CD14-positive monocyte (primary cell): ENCODE results near the gene IER5L. TPM values are rescaled to one million over a fixed set of nuclear protein-coding genes. Genes with fewer than 3 reads are reported as not detected.
A peak's percentile ranks its signal among the peaks of the same experiment; 100 is the strongest.

Experiments used
- DNase-seq, 3 donors: peaks; one replicate each; pipeline ENCODE4 v3.0.0-alpha.2; 2011 to 2022
- H2AFZ ChIP-seq: 2 replicates; pipeline ENCODE4 v1.6.0; 2012; ENCODE audit warnings: mild to moderate bottlenecking, low read depth, low read length, inconsistent platforms; ENCODE audit not compliant: insufficient read depth, poor library complexity, severe bottlenecking
- H3K27ac ChIP-seq, 2 donors: 1 replicate in 1 of 2; 2 replicates in 1 of 2; pipeline ENCODE4 v1.5.1; 2012 to 2013; ENCODE audit warnings: low read length in 2 of 2, control low read depth in 1 of 2, inconsistent platforms in 1 of 2, low read depth in 1 of 2, mild to moderate bottlenecking in 1 of 2
- H3K27me3 ChIP-seq, 2 donors: one replicate each; pipeline versions ENCODE4 v1.6.0 to v1.6.1; 2011 to 2013; ENCODE audit warnings: low read length in 2 of 2; ENCODE audit not compliant: control insufficient read depth in 2 of 2, insufficient read depth in 2 of 2
- H3K36me3 ChIP-seq, 2 donors: replicated peaks in 1 of 2; 1 replicate in 1 of 2; 2 replicates in 1 of 2; pipeline versions ENCODE4 v1.5.1 to v1.6.1; 2012 to 2013; ENCODE audit warnings: low read length in 2 of 2, control low read depth in 1 of 2, inconsistent platforms in 1 of 2, mild to moderate bottlenecking in 1 of 2; ENCODE audit not compliant: insufficient read depth in 2 of 2, control insufficient read depth in 1 of 2
- H3K4me1 ChIP-seq, 2 donors: 1 replicate in 1 of 2; 2 replicates in 1 of 2; pipeline versions ENCODE4 v1.5.1 to v1.6.1; 2012 to 2013; ENCODE audit warnings: low read length in 2 of 2, control low read depth in 1 of 2, inconsistent platforms in 1 of 2, mild to moderate bottlenecking in 1 of 2, moderate library complexity in 1 of 2; ENCODE audit not compliant: insufficient read depth in 2 of 2, control insufficient read depth in 1 of 2
- H3K4me2 ChIP-seq: replicated peaks from 2 replicates; pipeline ENCODE3; 2012; ENCODE audit warnings: low read length, moderate library complexity, mild to moderate bottlenecking; ENCODE audit not compliant: poor library complexity, severe bottlenecking; ENCODE audit errors: extremely low read depth
- H3K4me3 ChIP-seq, 3 experiments: fragments of 200-600 bp in 1 of 3; sonication (generic) in 1 of 3; replicated peaks in 1 of 3; 1 replicate in 2 of 3; 2 replicates in 1 of 3; pipeline ENCODE4 v1.5.1; 2011 to 2013; ENCODE audit warnings: low read length in 3 of 3, mild to moderate bottlenecking in 3 of 3, control low read depth in 2 of 3, low read depth in 2 of 3, inconsistent platforms in 1 of 3, moderate library complexity in 1 of 3
- H3K79me2 ChIP-seq: 2 replicates; pipeline ENCODE4 v1.6.0; 2012; ENCODE audit warnings: mild to moderate bottlenecking, control low read depth, inconsistent platforms, low read length, moderate library complexity; ENCODE audit not compliant: insufficient read depth
- H3K9ac ChIP-seq: 2 replicates; pipeline ENCODE4 v1.6.0; 2017; ENCODE audit warnings: low read length, mild to moderate bottlenecking; ENCODE audit not compliant: insufficient read depth, poor library complexity, severe bottlenecking
- H3K9me3 ChIP-seq, 2 donors: replicated peaks in 1 of 2; 1 replicate in 1 of 2; 2 replicates in 1 of 2; pipeline versions ENCODE4 v1.5.1 to v1.6.1; 2012 to 2013; ENCODE audit warnings: low read length in 2 of 2, control low read depth in 1 of 2; ENCODE audit not compliant: control insufficient read depth in 1 of 2, insufficient read depth in 1 of 2
- H4K20me1 ChIP-seq: 2 replicates; pipeline ENCODE4 v1.6.0; 2012; ENCODE audit warnings: mild to moderate bottlenecking, low read length, control low read depth, moderate library complexity; ENCODE audit not compliant: insufficient read depth
- H3K27ac Mint-ChIP-seq, 7 donors: one replicate each; pipeline ENCODE4 v1.8.0; 2020; ENCODE audit warnings: mild to moderate bottlenecking in 7 of 7, mixed read lengths in 7 of 7, moderate library complexity in 6 of 7, inconsistent platforms in 2 of 7
- H3K27me3 Mint-ChIP-seq, 3 donors: one replicate each; pipeline ENCODE4 v1.8.0; 2021 to 2022; ENCODE audit warnings: low read depth in 3 of 3, mild to moderate bottlenecking in 3 of 3, mixed read lengths in 3 of 3, moderate library complexity in 3 of 3, inconsistent platforms in 1 of 3
- H3K36me3 Mint-ChIP-seq, 2 donors: one replicate each; pipeline ENCODE4 v1.8.0; 2020; ENCODE audit warnings: mixed read lengths in 2 of 2, inconsistent platforms in 1 of 2, mild to moderate bottlenecking in 1 of 2
- H3K4me1 Mint-ChIP-seq: one replicate; pipeline ENCODE4 v1.8.0; 2020; ENCODE audit warnings: mild to moderate bottlenecking, mixed read lengths
- H3K4me3 Mint-ChIP-seq, 2 donors: one replicate each; pipeline ENCODE4 v1.8.0; 2020; ENCODE audit warnings: mild to moderate bottlenecking in 2 of 2, mixed read lengths in 2 of 2, moderate library complexity in 1 of 2
- H3K9me3 Mint-ChIP-seq, 7 donors: one replicate each; pipeline ENCODE4 v1.8.0; 2020 to 2022; ENCODE audit warnings: mixed read lengths in 7 of 7, mild to moderate bottlenecking in 6 of 7, moderate library complexity in 6 of 7, inconsistent platforms in 2 of 7
- WGBS: methylation state at CpG from one replicate; pipeline ENCODE4 v1.1.5; 2013; ENCODE audit warnings: missing lambda C conversion rate; ENCODE audit not compliant: insufficient coverage; 5-methylcytosine and 5-hydroxymethylcytosine counted together
- intact Hi-C, 2 donors: fragments of 100-400 bp; cut with micrococcal nuclease; formaldehyde crosslinking; loops; one replicate each; pipeline versions ENCODE4 v1.15.0 to v1.15.1; 2023
- polyA plus RNA-seq, 3 donors: library from polyadenylated mRNA; depleted of rRNA in 1 of 3; unstranded in 2 of 3; stranded (reverse) in 1 of 3; fragments of 300-500 nt in 2 of 3; fragments of >200 nt in 1 of 3; fragmentation: Illumina TruSeq in 2 of 3; gene quantifications; 1 replicate in 2 of 3; 2 replicates in 1 of 3; pipeline ENCODE4 v1.2.3, GENCODE V29; 2012 to 2021
- TF ChIP-seq, protein P1 (sequence below): fragments of 200-600 bp; IDR thresholded peaks from one replicate; pipeline ENCODE4 v1.8.0; 2022; ENCODE audit warnings: antibody characterized with exemption, mild to moderate bottlenecking

IER5L gene
- polyA plus RNA-seq, 3 donors: 0.36 to 15.5 (median 0.79) TPM

- peaks cover 26% of the 10 kb centered on the region for H3K4me1 Mint-ChIP-seq
- Histone ChIP-seq H3K36me3 (no peaks in the 10 kb centered on the region), H3K4me2 (peak overlapping the region; percentile 98), H3K79me2 (peaks cover 14% of the 10 kb centered on the region), H3K4me3 (peak overlapping the region; percentile 70 to 98 (median 82)), H3K9me3 (no peaks in the 10 kb centered on the region), H3K27me3 (peaks cover 0 to 12% of the 10 kb centered on the region in 2 donors), H2AFZ (peak overlapping the region; percentile 86), H4K20me1 (peaks cover 17% of the 10 kb centered on the region), H3K4me1 (peaks cover 35 to 47% of the 10 kb centered on the region in 2 donors), H3K9ac (peak overlapping the region; percentile 73), H3K27ac (peak overlapping the region; percentile 61 to 88)
- no peaks in the 10 kb centered on the region for H3K36me3 Mint-ChIP-seq
- intact Hi-C loops: loop anchor here (2.0 to 10.0 kb wide), 6 partner anchors 32 to 452 kb away; partner anchors contain the start of gene NTMT1 (in 1 of the 2)
- TF ChIP-seq, protein P1, sequence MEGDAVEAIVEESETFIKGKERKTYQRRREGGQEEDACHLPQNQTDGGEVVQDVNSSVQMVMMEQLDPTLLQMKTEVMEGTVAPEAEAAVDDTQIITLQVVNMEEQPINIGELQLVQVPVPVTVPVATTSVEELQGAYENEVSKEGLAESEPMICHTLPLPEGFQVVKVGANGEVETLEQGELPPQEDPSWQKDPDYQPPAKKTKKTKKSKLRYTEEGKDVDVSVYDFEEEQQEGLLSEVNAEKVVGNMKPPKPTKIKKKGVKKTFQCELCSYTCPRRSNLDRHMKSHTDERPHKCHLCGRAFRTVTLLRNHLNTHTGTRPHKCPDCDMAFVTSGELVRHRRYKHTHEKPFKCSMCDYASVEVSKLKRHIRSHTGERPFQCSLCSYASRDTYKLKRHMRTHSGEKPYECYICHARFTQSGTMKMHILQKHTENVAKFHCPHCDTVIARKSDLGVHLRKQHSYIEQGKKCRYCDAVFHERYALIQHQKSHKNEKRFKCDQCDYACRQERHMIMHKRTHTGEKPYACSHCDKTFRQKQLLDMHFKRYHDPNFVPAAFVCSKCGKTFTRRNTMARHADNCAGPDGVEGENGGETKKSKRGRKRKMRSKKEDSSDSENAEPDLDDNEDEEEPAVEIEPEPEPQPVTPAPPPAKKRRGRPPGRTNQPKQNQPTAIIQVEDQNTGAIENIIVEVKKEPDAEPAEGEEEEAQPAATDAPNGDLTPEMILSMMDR: no peak
- H3K27me3 Mint-ChIP-seq: peaks cover 9 to 22% (median 15%) of the 10 kb centered on the region in 3 donors
- DNase-seq: peak in 1 of 3 donors; percentile 41
- peaks cover 0 to 1% (median 0%) of the 10 kb centered on the region in 7 donors for H3K9me3 Mint-ChIP-seq
- WGBS: under 1% methylated on average over 19 of the region's 53 CpGs
- H3K27ac Mint-ChIP-seq: peak overlapping the region; percentile 82 to 93 (median 92)
- peak overlapping the region; percentile 92 to 94 for H3K4me3 Mint-ChIP-seq
Measured at GRCh38 chr9:129174724-129175514, 3.1 kb downstream of the IER5L start.

DNA sequence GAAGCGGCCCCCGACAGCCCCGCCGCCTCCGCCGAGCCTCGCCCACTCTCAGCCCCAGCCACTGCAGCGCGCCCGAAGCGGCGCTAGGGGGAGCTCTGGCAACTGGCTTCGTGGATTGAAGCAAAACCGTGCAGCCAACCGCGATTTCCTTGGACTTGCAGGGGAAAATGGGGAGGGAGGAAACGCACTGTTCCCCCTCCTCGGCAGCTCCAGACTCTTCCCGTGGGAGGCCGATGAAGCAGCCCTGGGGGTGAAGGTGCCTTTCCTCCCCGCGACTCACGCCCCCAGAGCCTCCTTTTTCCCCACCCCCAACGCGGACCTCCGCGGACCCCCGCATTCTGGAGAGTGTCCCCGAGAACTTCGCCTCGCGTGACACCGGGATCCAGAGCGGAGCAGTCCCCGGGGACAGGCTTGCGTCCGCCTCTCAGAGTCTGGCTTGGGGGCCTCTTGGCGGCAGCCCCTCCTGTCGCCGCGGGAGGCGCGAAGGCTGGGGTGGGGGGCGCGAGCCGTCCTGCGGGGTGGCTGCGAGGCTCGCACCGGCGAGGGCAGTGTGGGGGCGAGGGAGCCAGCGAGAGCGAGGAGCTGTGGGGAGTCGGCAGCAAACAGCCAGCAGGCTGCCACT lies 3.8 kb downstream of the IER5L start:
- intact Hi-C loops: loop anchor here (2.0 to 10.0 kb wide), 2 partner anchors 31 to 151 kb away; no protein-coding TSS in a partner anchor
- TF ChIP-seq, protein P1: peak; percentile 96
- DNase-seq: peak; percentile 72 to 80 (median 77)
- H3K27ac Mint-ChIP-seq: peak overlapping the region in 5 of 7 donors; percentile 55 to 83 (median 77)
- 0% methylated on average over 38 of the region's 55 CpGs for WGBS
- peak overlapping the region; percentile 91 to 94 for H3K4me3 Mint-ChIP-seq
- peaks cover 0 to 1% (median 0%) of the 10 kb centered on the region in 7 donors for H3K9me3 Mint-ChIP-seq
- Histone ChIP-seq H3K79me2 (peaks cover 14% of the 10 kb centered on the region), H2AFZ (peak overlapping the region; percentile 86), H3K4me1 (peaks cover 35 to 49% of the 10 kb centered on the region in 2 donors), H3K36me3 (no peaks in the 10 kb centered on the region), H3K4me2 (peak overlapping the region; percentile 98), H4K20me1 (peaks cover 17% of the 10 kb centered on the region), H3K9ac (peak overlapping the region; percentile 73), H3K27me3 (peaks cover 0 to 12% of the 10 kb centered on the region in 2 donors), H3K4me3 (peak overlapping the region; percentile 70 to 98 (median 82)), H3K9me3 (no peaks in the 10 kb centered on the region), H3K27ac (peak overlapping the region; percentile 61 to 88)
- peaks cover 9 to 21% (median 13%) of the 10 kb centered on the region in 3 donors for H3K27me3 Mint-ChIP-seq
- H3K36me3 Mint-ChIP-seq: no peaks in the 10 kb centered on the region
- H3K4me1 Mint-ChIP-seq: peaks cover 26% of the 10 kb centered on the region
